Esophagus muscularis mucosa (tissue), 4 donors: ENCODE data around the gene USP32. TPM values are rescaled to one million over a fixed set of nuclear protein-coding genes. Genes with fewer than 3 reads are reported as not detected.
"Not testable (repeated sequence)": the region's sequence is repeated elsewhere in the genome, so short reads cannot be mapped to it uniquely, and the experiment has no call there.

Experiments
- DNase-seq: peaks from one replicate; pipeline ENCODE4 v3.0.0-alpha.2; 2017; ENCODE audit errors: extremely low spot score
- H3K27ac ChIP-seq, 4 donors: fragments of 200-600 bp; sonication (generic); replicated peaks in 1 of 4; 1 replicate in 3 of 4; 2 replicates in 1 of 4; pipeline ENCODE4 v1.5.1; 2016 to 2019; ENCODE audit warnings: mild to moderate bottlenecking in 1 of 4
- H3K27me3 ChIP-seq, 4 donors: fragments of 200-600 bp; sonication (generic); one replicate each; pipeline versions ENCODE4 v1.5.1 to v1.6.0; 2016 to 2019
- H3K36me3 ChIP-seq, 4 donors: fragments of 200-600 bp; sonication (generic); one replicate each; pipeline ENCODE4 v1.5.1; 2016 to 2019
- H3K4me1 ChIP-seq, 4 donors: fragments of 200-600 bp; sonication (generic); one replicate each; pipeline ENCODE4 v1.5.1; 2016 to 2019
- H3K4me3 ChIP-seq, 4 donors: fragments of 200-600 bp; sonication (generic); 1 replicate in 2 of 4; 2 replicates in 2 of 4; pipeline ENCODE4 v1.5.1; 2016 to 2019; ENCODE audit warnings: mild to moderate bottlenecking in 4 of 4, moderate library complexity in 1 of 4
- H3K9me3 ChIP-seq, 4 donors: fragments of 200-600 bp; sonication (generic); 1 replicate in 3 of 4; 2 replicates in 1 of 4; pipeline ENCODE4 v1.5.1; 2016 to 2019
- EP300 ChIP-seq: sonication (generic); formaldehyde crosslinking; IDR thresholded peaks from one replicate; pipeline ENCODE4 v1.6.1; 2017; ENCODE audit warnings: antibody characterized with exemption
- POLR2A ChIP-seq: fragments of 450-650 bp; IDR thresholded peaks from one replicate; pipeline ENCODE4 v1.6.1; 2017; ENCODE audit warnings: antibody characterized with exemption, moderate library complexity, mild to moderate bottlenecking, low read depth
- POLR2AphosphoS5 ChIP-seq, 2 donors: sonication (generic); formaldehyde crosslinking; IDR thresholded peaks; one replicate each; pipeline ENCODE4 v1.6.1; 2017; ENCODE audit warnings: antibody characterized with exemption in 2 of 2
- WGBS: methylation state at CpG from one replicate; pipeline ENCODE4 v1.1.5; 2018; 5-methylcytosine and 5-hydroxymethylcytosine counted together
- intact Hi-C: fragments of 100-400 bp; cut with DNase I; formaldehyde crosslinking; loops from one replicate; pipeline ENCODE4 v1.15.1; 2023
- total RNA-seq, 4 donors: library from RNA; depleted of rRNA; stranded (reverse); fragments of >200 nt; gene quantifications; one replicate each; pipeline versions ENCODE4 v1.1.0 to v1.2.1, GENCODE V29; 2016
- TF ChIP-seq, protein P1 (sequence below), 3 experiments: fragments of 200-600 bp in 2 of 3; fragments of 450-650 bp in 1 of 3; sonication (generic) in 2 of 3; IDR thresholded peaks; one replicate each; pipeline ENCODE4 v1.5.1; 2017 to 2019; ENCODE audit warnings: antibody characterized with exemption in 3 of 3, mild to moderate bottlenecking in 2 of 3, moderate library complexity in 1 of 3

USP32 gene
- total RNA-seq, 4 donors from 2014 or later: 42.3 to 65.8 (median 47.9) TPM

GRCh38 chr17:60224064-60224463 is 167.9 kb downstream of the USP32 start:
- H3K27ac ChIP-seq: no peak overlapping the region
- H3K4me1 ChIP-seq: no peaks in the 10 kb centered on the region
- no peak overlapping the region for H3K4me3 ChIP-seq
- H3K9me3 ChIP-seq: no peaks in the 10 kb centered on the region
- H3K27me3 ChIP-seq: no peaks in the 10 kb centered on the region
- no peak for TF ChIP-seq EP300
- TF ChIP-seq POLR2A: no peak
- TF ChIP-seq, protein P1, sequence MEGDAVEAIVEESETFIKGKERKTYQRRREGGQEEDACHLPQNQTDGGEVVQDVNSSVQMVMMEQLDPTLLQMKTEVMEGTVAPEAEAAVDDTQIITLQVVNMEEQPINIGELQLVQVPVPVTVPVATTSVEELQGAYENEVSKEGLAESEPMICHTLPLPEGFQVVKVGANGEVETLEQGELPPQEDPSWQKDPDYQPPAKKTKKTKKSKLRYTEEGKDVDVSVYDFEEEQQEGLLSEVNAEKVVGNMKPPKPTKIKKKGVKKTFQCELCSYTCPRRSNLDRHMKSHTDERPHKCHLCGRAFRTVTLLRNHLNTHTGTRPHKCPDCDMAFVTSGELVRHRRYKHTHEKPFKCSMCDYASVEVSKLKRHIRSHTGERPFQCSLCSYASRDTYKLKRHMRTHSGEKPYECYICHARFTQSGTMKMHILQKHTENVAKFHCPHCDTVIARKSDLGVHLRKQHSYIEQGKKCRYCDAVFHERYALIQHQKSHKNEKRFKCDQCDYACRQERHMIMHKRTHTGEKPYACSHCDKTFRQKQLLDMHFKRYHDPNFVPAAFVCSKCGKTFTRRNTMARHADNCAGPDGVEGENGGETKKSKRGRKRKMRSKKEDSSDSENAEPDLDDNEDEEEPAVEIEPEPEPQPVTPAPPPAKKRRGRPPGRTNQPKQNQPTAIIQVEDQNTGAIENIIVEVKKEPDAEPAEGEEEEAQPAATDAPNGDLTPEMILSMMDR (IDR thresholded peaks at IDR 0.05): no peak
- no peak for TF ChIP-seq POLR2AphosphoS5 (IDR thresholded peaks at IDR 0.05)
- DNase-seq: no peak
- WGBS: 96% methylated on average over 1 of the region's 1 CpG
- intact Hi-C loops: no loop called here
- peaks cover 33 to 56% (median 46%) of the 10 kb centered on the region in 4 donors for H3K36me3 ChIP-seq

DNA sequence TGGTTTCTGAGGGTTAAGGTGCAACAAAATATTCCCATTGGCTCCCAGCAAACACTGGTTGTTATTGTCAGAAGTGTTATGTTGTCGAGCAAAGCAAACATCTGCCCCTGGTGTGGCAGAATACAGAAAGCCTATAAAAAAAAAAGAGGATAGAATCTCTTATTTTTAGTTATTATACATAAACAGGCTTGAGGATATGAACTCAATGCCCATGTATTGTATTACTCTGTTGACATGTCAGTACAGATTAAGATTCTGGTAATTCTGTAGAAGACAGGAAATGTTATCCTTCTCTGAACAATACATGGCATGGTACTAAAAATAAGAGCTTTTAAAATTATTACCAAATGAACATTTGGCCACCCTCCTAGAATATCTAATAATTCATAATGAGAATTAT is 168.5 kb downstream of the USP32 start:
- DNase-seq: no peak
- TF ChIP-seq EP300 (no peak), POLR2AphosphoS5 (IDR thresholded peaks at IDR 0.05) (no peak), POLR2A (no peak)
- TF ChIP-seq, protein P1 (IDR thresholded peaks at IDR 0.05): no peak

GRCh38 chr17:60218774-60219173 is 173.2 kb downstream of the USP32 start:
- H3K9me3 ChIP-seq, H3K27me3 ChIP-seq, H3K4me3 ChIP-seq, intact Hi-C loops, H3K4me1 ChIP-seq, DNase-seq, H3K27ac ChIP-seq: not testable (repeated sequence)
- H3K36me3 ChIP-seq: peaks cover 26 to 49% (median 33%) of the 10 kb centered on the region in 4 donors
- 100% methylated on average over 2 of the region's 2 CpGs for WGBS

More for the DNA sequence above, 168.5 kb downstream of the USP32 start:
- Histone ChIP-seq H3K27me3 (no peaks in the 10 kb centered on the region), H3K9me3 (no peaks in the 10 kb centered on the region), H3K4me1 (no peaks in the 10 kb centered on the region), H3K36me3 (peaks cover 38 to 62% (median 50%) of the 10 kb centered on the region in 4 donors), H3K4me3 (no peak overlapping the region), H3K27ac (no peak overlapping the region)
- intact Hi-C loops: no loop called here
- WGBS: 89% methylated on average over 1 of the region's 1 CpG

DNA sequence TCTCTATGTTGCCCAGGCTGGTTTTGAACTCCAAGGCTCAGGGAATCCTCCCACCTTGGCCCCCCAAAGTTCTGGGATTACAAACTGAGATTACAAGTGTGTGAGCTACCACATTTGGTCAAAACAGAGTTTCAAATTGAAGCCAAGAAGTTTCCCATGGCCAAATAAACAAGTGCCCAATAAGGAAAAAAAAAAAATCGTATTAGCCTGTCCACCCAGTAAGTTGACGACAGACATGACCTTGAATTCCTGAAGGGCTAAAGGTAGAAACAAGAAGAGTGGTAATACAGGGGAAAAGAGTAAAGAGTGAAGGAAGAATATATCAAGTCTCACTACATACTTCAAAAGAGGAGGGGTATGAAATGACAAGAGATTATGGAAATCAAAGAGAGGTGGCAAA is 176.0 kb downstream of the USP32 start:
- H3K27ac ChIP-seq, H3K9me3 ChIP-seq, intact Hi-C loops, H3K4me3 ChIP-seq, DNase-seq, H3K27me3 ChIP-seq, H3K4me1 ChIP-seq: not testable (repeated sequence)
- WGBS: no CpG with 5 or more reads among the region's 2 CpGs
- H3K36me3 ChIP-seq: peaks cover 8 to 37% (median 16%) of the 10 kb centered on the region in 4 donors

DNA sequence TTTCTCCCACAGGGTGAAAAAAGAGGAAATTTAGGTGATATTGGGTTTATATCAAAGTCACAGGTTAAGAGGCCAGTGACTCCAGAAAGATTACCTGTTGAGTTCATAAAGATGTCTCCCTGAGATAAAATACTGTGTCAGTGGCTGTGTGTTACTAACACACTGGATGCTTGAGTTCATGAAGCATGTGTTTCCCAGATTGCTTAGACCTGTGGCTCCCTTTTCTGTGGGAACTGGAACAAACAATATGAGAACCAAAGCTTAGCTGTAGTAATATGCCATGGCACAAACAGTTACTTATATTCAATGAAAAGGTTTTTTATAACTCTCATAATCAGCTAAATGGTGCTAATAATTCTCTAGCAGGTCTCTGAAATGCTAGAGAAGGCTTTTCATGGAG is 180.7 kb downstream of the USP32 start:
- DNase-seq, H3K4me3 ChIP-seq, H3K27me3 ChIP-seq, H3K27ac ChIP-seq, H3K9me3 ChIP-seq, intact Hi-C loops, H3K4me1 ChIP-seq: not testable (repeated sequence)
- H3K36me3 ChIP-seq: peaks cover 0 to 47% (median 13%) of the 10 kb centered on the region in 4 donors

- H3K27ac ChIP-seq, H3K4me1 ChIP-seq, DNase-seq, intact Hi-C loops, H3K27me3 ChIP-seq, H3K9me3 ChIP-seq, H3K4me3 ChIP-seq: not testable (repeated sequence)
- peaks cover 0 to 58% (median 26%) of the 10 kb centered on the region in 4 donors for H3K36me3 ChIP-seq
- 100% methylated on average over 1 of the region's 1 CpG for WGBS
Observed at GRCh38 chr17:60208302-60208701, 183.6 kb downstream of the USP32 start.

- H3K27me3 ChIP-seq, DNase-seq, H3K4me3 ChIP-seq, H3K9me3 ChIP-seq, intact Hi-C loops, H3K4me1 ChIP-seq, H3K27ac ChIP-seq: not testable (repeated sequence)
- H3K36me3 ChIP-seq: peaks cover 0 to 51% (median 24%) of the 10 kb centered on the region in 4 donors
Observed at GRCh38 chr17:60205782-60206181, 186.2 kb downstream of the USP32 start.

DNA sequence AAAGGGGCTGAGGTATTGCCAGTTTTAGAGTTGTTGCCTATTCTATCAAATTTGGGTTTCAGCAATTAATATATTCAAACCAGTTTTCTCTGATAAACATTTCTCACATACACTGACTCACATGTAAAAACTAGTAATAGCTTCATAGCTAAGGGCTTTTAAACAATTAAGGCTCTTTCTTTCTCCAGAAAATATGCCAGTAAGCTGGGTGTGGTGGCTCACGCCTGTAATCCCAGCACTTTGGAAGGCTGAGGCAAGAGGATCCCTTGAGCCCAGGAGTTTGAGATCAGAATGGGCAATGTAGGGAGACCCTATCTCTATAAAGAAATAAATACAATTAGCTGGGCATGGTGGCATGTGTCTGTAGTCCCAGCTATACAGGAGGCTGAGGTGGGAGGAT is 193.3 kb downstream of the USP32 start:
- not testable (repeated sequence) for H3K27me3 ChIP-seq, H3K27ac ChIP-seq, H3K9me3 ChIP-seq, DNase-seq, H3K4me1 ChIP-seq, H3K4me3 ChIP-seq
- intact Hi-C loops: loop anchor here (5.0 kb wide), 1 partner anchor 141 kb away; no protein-coding TSS in a partner anchor
- H3K36me3 ChIP-seq: peaks cover 32 to 72% (median 49%) of the 10 kb centered on the region in 4 donors
- 82% methylated on average over 1 of the region's 1 CpG for WGBS

DNA sequence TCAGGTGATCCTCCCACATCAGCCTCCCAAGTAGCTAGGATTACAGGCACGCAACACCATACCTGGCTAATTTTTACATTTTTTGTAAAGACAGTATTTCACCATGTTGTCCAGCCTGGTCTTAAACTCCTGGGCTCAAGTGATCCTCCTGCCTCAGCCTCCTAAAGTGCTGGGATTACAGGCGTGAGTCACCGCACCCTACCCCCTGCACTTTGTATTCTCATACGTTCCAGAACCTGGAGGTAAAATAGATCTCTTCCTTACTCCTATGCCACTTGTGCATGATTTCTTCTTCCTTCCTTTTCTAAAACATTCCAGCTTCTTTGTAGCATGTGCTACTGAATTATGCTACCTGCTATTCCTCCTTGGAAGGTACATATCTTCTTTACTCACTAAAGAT is 197.8 kb downstream of the USP32 start:
- DNase-seq, H3K27me3 ChIP-seq, H3K9me3 ChIP-seq, H3K4me1 ChIP-seq, H3K27ac ChIP-seq, intact Hi-C loops, H3K4me3 ChIP-seq: not testable (repeated sequence)
- 94% methylated on average over 4 of the region's 4 CpGs for WGBS
- H3K36me3 ChIP-seq: peaks cover 71 to 98% (median 88%) of the 10 kb centered on the region in 4 donors
